ENCODE results near the gene CNTN6. TPM values are rescaled to one million over a fixed set of nuclear protein-coding genes. Genes with fewer than 3 reads are reported as not detected.
A peak's percentile ranks its signal among the peaks of the same experiment; 100 is the strongest.

CNTN6 gene
- total and polyA plus RNA-seq, 2 donors (not counting 1 experiment from before 2014, with no cell fraction given) = not detected

GRCh38 chr3:1346386-1346785 lies 253.6 kb downstream of the CNTN6 start:
- Histone ChIP-seq H2AFZ (ENCODE audit: low read length) (no peak overlapping the region), H3K4me2 (ENCODE audit: extremely low read depth, insufficient read depth, low read length) (no peak overlapping the region), H3K27ac (ENCODE audit: insufficient read depth, low read length) (no peak overlapping the region), H3K9ac (ENCODE audit: insufficient read depth, low read length) (no peak overlapping the region), H3K27me3 (ENCODE audit: control insufficient read depth, insufficient read depth, low read length) (no peaks in the 10 kb centered on the region), H4K20me1 (ENCODE audit: control insufficient read depth, extremely low read depth, insufficient read depth, low read length) (no peaks in the 10 kb centered on the region), H3K9me3 (ENCODE audit: control insufficient read depth, insufficient read depth, low read depth, low read length) (no peaks in the 10 kb centered on the region), H3K79me2 (ENCODE audit: control insufficient read depth, insufficient read depth, low read length) (no peaks in the 10 kb centered on the region), H3K4me3 (replicated peaks in 1 of 4; ENCODE audit: control extremely low read depth in 1 of 4, insufficient read depth in 1 of 4, low read depth in 3 of 4, low read length in 4 of 4) (no peak overlapping the region), H3K4me1 (ENCODE audit: control insufficient read depth, extremely low read depth, insufficient read depth, low read length) (no peaks in the 10 kb centered on the region), H3K36me3 (ENCODE audit: control insufficient read depth, insufficient read depth, low read length) (no peaks in the 10 kb centered on the region)
- DNase-seq (ENCODE audit: low read depth in 2 of 2) = no peak
- TF ChIP-seq EZH2 (IDR thresholded peaks at IDR 0.05; ENCODE audit: low read length, missing control alignments) (no peak), CTCF (conservative IDR thresholded peaks at IDR 0.05 in 1 of 2, IDR thresholded peaks at IDR 0.05 in 1 of 2; ENCODE audit: low read depth in 1 of 2, low read length in 2 of 2) (no peak)

- no peaks in the 10 kb centered on the region for H3K9me3 ChIP-seq (ENCODE audit: control insufficient read depth, insufficient read depth, low read depth, low read length)
- H3K9ac ChIP-seq (ENCODE audit: insufficient read depth, low read length) = no peak overlapping the region
- no peak overlapping the region for H3K27ac ChIP-seq (ENCODE audit: insufficient read depth, low read length)
- TF ChIP-seq CTCF (conservative IDR thresholded peaks at IDR 0.05 in 1 of 2, IDR thresholded peaks at IDR 0.05 in 1 of 2; ENCODE audit: low read depth in 1 of 2, low read length in 2 of 2) = no peak
- TF ChIP-seq EZH2 (IDR thresholded peaks at IDR 0.05; ENCODE audit: low read length, missing control alignments) = no peak
- no peak overlapping the region for H3K4me3 ChIP-seq (replicated peaks in 1 of 4; ENCODE audit: control extremely low read depth in 1 of 4, insufficient read depth in 1 of 4, low read depth in 3 of 4, low read length in 4 of 4)
- no peaks in the 10 kb centered on the region for H4K20me1 ChIP-seq (ENCODE audit: control insufficient read depth, extremely low read depth, insufficient read depth, low read length)
- no peaks in the 10 kb centered on the region for H3K79me2 ChIP-seq (ENCODE audit: control insufficient read depth, insufficient read depth, low read length)
- H3K4me1 ChIP-seq (ENCODE audit: control insufficient read depth, extremely low read depth, insufficient read depth, low read length) = no peaks in the 10 kb centered on the region
- no peaks in the 10 kb centered on the region for H3K36me3 ChIP-seq (ENCODE audit: control insufficient read depth, insufficient read depth, low read length)
- H3K27me3 ChIP-seq (ENCODE audit: control insufficient read depth, insufficient read depth, low read length) = no peaks in the 10 kb centered on the region
- peak in 1 of 2 donors; percentile 8 for DNase-seq (ENCODE audit: low read depth in 2 of 2)
- H2AFZ ChIP-seq (ENCODE audit: low read length) = no peak overlapping the region
- H3K4me2 ChIP-seq (ENCODE audit: extremely low read depth, insufficient read depth, low read length) = no peak overlapping the region
These were observed 255.7 kb downstream of the CNTN6 start for GRCh38 chr3:1348547-1348946.

- Histone ChIP-seq H3K4me1 (ENCODE audit: control insufficient read depth, extremely low read depth, insufficient read depth, low read length) (no peaks in the 10 kb centered on the region), H3K4me2 (ENCODE audit: extremely low read depth, insufficient read depth, low read length) (no peak overlapping the region), H3K4me3 (replicated peaks in 1 of 4; ENCODE audit: control extremely low read depth in 1 of 4, insufficient read depth in 1 of 4, low read depth in 3 of 4, low read length in 4 of 4) (no peak overlapping the region), H4K20me1 (ENCODE audit: control insufficient read depth, extremely low read depth, insufficient read depth, low read length) (no peaks in the 10 kb centered on the region), H3K9ac (ENCODE audit: insufficient read depth, low read length) (no peak overlapping the region), H3K79me2 (ENCODE audit: control insufficient read depth, insufficient read depth, low read length) (no peaks in the 10 kb centered on the region), H2AFZ (ENCODE audit: low read length) (no peak overlapping the region), H3K9me3 (ENCODE audit: control insufficient read depth, insufficient read depth, low read depth, low read length) (no peaks in the 10 kb centered on the region), H3K36me3 (ENCODE audit: control insufficient read depth, insufficient read depth, low read length) (no peaks in the 10 kb centered on the region), H3K27ac (ENCODE audit: insufficient read depth, low read length) (no peak overlapping the region), H3K27me3 (ENCODE audit: control insufficient read depth, insufficient read depth, low read length) (no peaks in the 10 kb centered on the region)
- no peak for DNase-seq (ENCODE audit: low read depth in 2 of 2)
- no peak for TF ChIP-seq CTCF (conservative IDR thresholded peaks at IDR 0.05 in 1 of 2, IDR thresholded peaks at IDR 0.05 in 1 of 2; ENCODE audit: low read depth in 1 of 2, low read length in 2 of 2)
- TF ChIP-seq EZH2 (IDR thresholded peaks at IDR 0.05; ENCODE audit: low read length, missing control alignments) = no peak
These were observed 258.1 kb downstream of the CNTN6 start for GRCh38 chr3:1350885-1351284.
